Brain microvascular endothelial cell (primary cell): Measurements from ENCODE around the gene PRCD.
"Not testable (repeated sequence)": the region's sequence is repeated elsewhere in the genome, so short reads cannot be mapped to it uniquely, and the experiment has no call there.

ENCODE experiments used
- DNase-seq: peaks from one replicate; pipeline ENCODE4 v3.0.0-alpha.2; 2020
- H3K27ac ChIP-seq: fragments of 250-450 bp; sonication (Bioruptor Pico); 2 replicates; pipeline ENCODE4 v1.5.1; 2020; ENCODE audit warnings: mild to moderate bottlenecking, moderate library complexity
- H3K27me3 ChIP-seq: fragments of 250-450 bp; sonication (Bioruptor Pico); replicated peaks from 2 replicates; pipeline ENCODE4 v1.5.1; 2020; ENCODE audit warnings: mild to moderate bottlenecking
- H3K36me3 ChIP-seq: fragments of 250-450 bp; sonication (Bioruptor Pico); replicated peaks from 2 replicates; pipeline ENCODE4 v1.5.1; 2020; ENCODE audit warnings: mild to moderate bottlenecking
- H3K4me3 ChIP-seq: 2 replicates; pipeline ENCODE4 v1.5.1; 2011; ENCODE audit warnings: low read depth, mild to moderate bottlenecking, control low read depth, low read length, moderate library complexity
- in situ Hi-C: cut with HindIII; loops from 2 replicates; pipeline ENCODE4 v1.10.0; 2017; ENCODE audit warnings: low sequenced_read_pairs, low pct_ligation_motif_present
- TF ChIP-seq, protein P1 (sequence below): IDR thresholded peaks from 2 replicates; pipeline ENCODE4 v1.5.1; 2011; ENCODE audit warnings: low read depth, mild to moderate bottlenecking, moderate library complexity, low read length, control low read depth, inconsistent platforms; ENCODE audit errors: missing control alignments

The PRCD gene

GRCh38 chr17:76511668-76512365 is 28.0 kb upstream of the PRCD start:
- H3K27ac ChIP-seq, result no peak overlapping the region
- TF ChIP-seq, protein P1, sequence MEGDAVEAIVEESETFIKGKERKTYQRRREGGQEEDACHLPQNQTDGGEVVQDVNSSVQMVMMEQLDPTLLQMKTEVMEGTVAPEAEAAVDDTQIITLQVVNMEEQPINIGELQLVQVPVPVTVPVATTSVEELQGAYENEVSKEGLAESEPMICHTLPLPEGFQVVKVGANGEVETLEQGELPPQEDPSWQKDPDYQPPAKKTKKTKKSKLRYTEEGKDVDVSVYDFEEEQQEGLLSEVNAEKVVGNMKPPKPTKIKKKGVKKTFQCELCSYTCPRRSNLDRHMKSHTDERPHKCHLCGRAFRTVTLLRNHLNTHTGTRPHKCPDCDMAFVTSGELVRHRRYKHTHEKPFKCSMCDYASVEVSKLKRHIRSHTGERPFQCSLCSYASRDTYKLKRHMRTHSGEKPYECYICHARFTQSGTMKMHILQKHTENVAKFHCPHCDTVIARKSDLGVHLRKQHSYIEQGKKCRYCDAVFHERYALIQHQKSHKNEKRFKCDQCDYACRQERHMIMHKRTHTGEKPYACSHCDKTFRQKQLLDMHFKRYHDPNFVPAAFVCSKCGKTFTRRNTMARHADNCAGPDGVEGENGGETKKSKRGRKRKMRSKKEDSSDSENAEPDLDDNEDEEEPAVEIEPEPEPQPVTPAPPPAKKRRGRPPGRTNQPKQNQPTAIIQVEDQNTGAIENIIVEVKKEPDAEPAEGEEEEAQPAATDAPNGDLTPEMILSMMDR, result no peak
- H3K4me3 ChIP-seq, result no peak overlapping the region
- no peaks in the 10 kb centered on the region for H3K27me3 ChIP-seq
- no peak for DNase-seq
- no peaks in the 10 kb centered on the region for H3K36me3 ChIP-seq
- in situ Hi-C loops, result no loop called here

GRCh38 chr17:76512366-76513305 is 27.2 kb upstream of the PRCD start:
- Histone ChIP-seq H3K4me3 (no peak overlapping the region), H3K27me3 (no peaks in the 10 kb centered on the region), H3K36me3 (no peaks in the 10 kb centered on the region), H3K27ac (no peak overlapping the region)
- in situ Hi-C loops, result no loop called here
- no peak for DNase-seq
- TF ChIP-seq, protein P1, result no peak

DNA sequence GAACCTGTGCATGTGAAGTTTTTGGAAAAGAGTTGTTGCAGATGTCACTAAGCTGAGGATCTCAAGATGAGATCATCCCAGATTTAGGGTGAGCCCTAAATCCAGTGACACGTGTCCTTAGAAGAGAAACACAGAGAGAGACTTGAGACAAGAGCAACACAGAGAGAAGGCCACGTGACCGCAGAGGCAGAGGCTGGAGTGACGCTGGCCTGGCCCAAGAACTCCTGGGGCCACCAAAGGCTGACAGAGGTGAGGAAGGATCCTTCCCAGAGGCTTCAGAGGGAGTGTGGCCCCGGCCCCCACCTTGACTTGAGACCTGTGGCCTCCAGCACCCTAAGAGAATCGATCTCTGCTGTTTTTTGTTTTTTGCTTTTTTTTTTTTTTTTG is 26.5 kb upstream of the PRCD start:
- no peak overlapping the region for H3K27ac ChIP-seq

GRCh38 chr17:76514355-76514754 is 25.5 kb upstream of the PRCD start:
- in situ Hi-C loops, H3K27me3 ChIP-seq, DNase-seq, H3K4me3 ChIP-seq, H3K27ac ChIP-seq, H3K36me3 ChIP-seq: not testable (repeated sequence)

More for the DNA sequence above, 26.5 kb upstream of the PRCD start:
- Histone ChIP-seq H3K36me3 (no peaks in the 10 kb centered on the region), H3K4me3 (no peak overlapping the region), H3K27me3 (no peaks in the 10 kb centered on the region)
- in situ Hi-C loops, result no loop called here
- DNase-seq, result no peak
- TF ChIP-seq, protein P1, result no peak

GRCh38 chr17:76515274-76515949 is 24.4 kb upstream of the PRCD start:
- H3K4me3 ChIP-seq, result peak overlapping the region; percentile 5

More at GRCh38 chr17:76515274-76515949, 24.4 kb upstream of the PRCD start:
- TF ChIP-seq, protein P1, result no peak
- Histone ChIP-seq H3K36me3 (no peaks in the 10 kb centered on the region), H3K27ac (peak overlapping the region; percentile 81), H3K27me3 (no peaks in the 10 kb centered on the region)
- in situ Hi-C loops, result no loop called here
- DNase-seq, result peak; percentile 89
